Measurements from ENCODE around the gene PVALEF.

DNA sequence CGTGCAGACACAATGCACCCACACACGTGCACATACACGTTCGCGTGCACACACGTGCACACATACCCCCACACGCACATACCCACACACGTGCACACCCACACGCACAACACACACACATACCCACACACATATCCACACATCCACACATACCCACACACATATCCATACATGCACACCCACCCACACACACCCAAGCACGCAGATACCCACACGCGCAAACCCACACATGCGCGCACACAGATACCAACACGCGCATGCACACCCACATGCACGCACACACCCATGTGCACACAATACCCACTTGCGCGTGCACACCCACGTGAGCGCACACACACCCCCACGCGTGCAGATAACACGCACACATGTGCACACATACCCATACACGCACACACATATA is 26.8 kb upstream of the PVALEF start:
- TF ChIP-seq CTCF (IDR thresholded peaks at IDR 0.05) (no peak), POLR2A (IDR thresholded peaks at IDR 0.05) (no peak), EP300 (IDR thresholded peaks at IDR 0.05) (no peak)
